H1 (cell line): ENCODE data around the gene TUBA3D. TPM values are rescaled to one million over a fixed set of nuclear protein-coding genes. Genes with fewer than 3 reads are reported as not detected.
"Not testable (repeated sequence)": the region's sequence is repeated elsewhere in the genome, so short reads cannot be mapped to it uniquely, and the experiment has no call there.

Source experiments
- CTCF ChIA-PET: fragments of 300-600 bp; sonication (Branson Sonifier 250); formaldehyde crosslinking; loops from one replicate; lab custom pipeline; 2021; ENCODE audit not compliant: partially characterized antibody; lab: Charles Lee
- POLR2A ChIA-PET: fragments of 300-600 bp; sonication (Branson Sonifier 250); formaldehyde crosslinking; loops from one replicate; lab custom pipeline; 2021; ENCODE audit warnings: inconsistent platforms; ENCODE audit not compliant: partially characterized antibody; lab: Charles Lee
- DNase-seq, 2 experiments: peaks; one replicate each; pipeline versions ENCODE4 v3.0.0 to v3.0.0-alpha.2; 2010 to 2022; ENCODE audit warnings: low spot score in 2 of 2, low read depth in 1 of 2, mixed read lengths in 1 of 2
- FAIRE-seq: peaks from 2 replicates; lab custom pipeline; 2011; peaks lifted over from hg19 to GRCh38; lab: Jason Lieb, UNC
- H2AFZ ChIP-seq: 2 replicates; pipeline ENCODE4 v1.8.1; 2012; ENCODE audit warnings: low read length, inconsistent platforms
- H2AK5ac ChIP-seq: 2 replicates; pipeline ENCODE4 v1.6.1; 2013; ENCODE audit warnings: low read depth, low read length
- H2BK120ac ChIP-seq: replicated peaks from 2 replicates; pipeline ENCODE3; 2013; ENCODE audit warnings: low read depth, low read length, inconsistent platforms
- H2BK12ac ChIP-seq: 2 replicates; pipeline ENCODE4 v1.6.1; 2013; ENCODE audit warnings: low read depth, low read length
- H2BK15ac ChIP-seq: 2 replicates; pipeline ENCODE4 v1.6.1; 2013; ENCODE audit warnings: low read length
- H2BK20ac ChIP-seq: 2 replicates; pipeline ENCODE4 v1.6.1; 2013; ENCODE audit warnings: low read length
- H2BK5ac ChIP-seq: 2 replicates; pipeline ENCODE4 v1.6.1; 2013; ENCODE audit warnings: low read depth, low read length
- H3K14ac ChIP-seq: 2 replicates; pipeline ENCODE4 v1.6.1; 2013; ENCODE audit warnings: inconsistent platforms; ENCODE audit not compliant: insufficient read length
- H3K18ac ChIP-seq: 2 replicates; pipeline ENCODE4 v1.6.1; 2013; ENCODE audit warnings: low read length; ENCODE audit errors: extremely low read depth
- H3K23ac ChIP-seq: 2 replicates; pipeline ENCODE4 v1.6.1; 2013; ENCODE audit warnings: inconsistent platforms; ENCODE audit not compliant: insufficient read length
- H3K23me2 ChIP-seq: 2 replicates; pipeline ENCODE4 v1.6.1; 2013; ENCODE audit warnings: low read depth, low read length
- H3K27ac ChIP-seq: 2 replicates; pipeline ENCODE4 v1.6.1; 2011; ENCODE audit warnings: low read depth, low read length, inconsistent platforms
- H3K27me3 ChIP-seq, 4 experiments: replicated peaks in 1 of 4; 1 replicate in 1 of 4; 2 replicates in 3 of 4; pipeline versions ENCODE4 v1.6.1 to v1.8.1; 2011 to 2013; ENCODE audit warnings: low read length in 3 of 4, mild to moderate bottlenecking in 3 of 4, inconsistent platforms in 2 of 4, mixed read lengths in 2 of 4, moderate library complexity in 1 of 4; ENCODE audit not compliant: control insufficient read depth in 3 of 4, insufficient read depth in 3 of 4; ENCODE audit errors: extremely low read depth in 1 of 4
- H3K36me3 ChIP-seq, 4 experiments: 2 replicates each; pipeline versions ENCODE4 v1.6.1 to v1.8.1; 2011 to 2013; ENCODE audit warnings: mild to moderate bottlenecking in 4 of 4, low read length in 3 of 4, moderate library complexity in 2 of 4, control low read depth in 1 of 4, inconsistent platforms in 1 of 4; ENCODE audit not compliant: insufficient read depth in 4 of 4, control insufficient read depth in 2 of 4
- H3K4ac ChIP-seq: replicated peaks from 2 replicates; pipeline ENCODE3; 2013; ENCODE audit warnings: low read length, low read depth, mixed read lengths, inconsistent platforms; ENCODE audit not compliant: insufficient read length
- H3K4me1 ChIP-seq, 4 experiments: replicated peaks in 1 of 4; 1 replicate in 1 of 4; 2 replicates in 3 of 4; pipeline versions ENCODE4 v1.6.1 to v1.8.1; 2011 to 2013; ENCODE audit warnings: low read length in 3 of 4, inconsistent platforms in 2 of 4, mixed read lengths in 1 of 4; ENCODE audit not compliant: insufficient read depth in 4 of 4, control insufficient read depth in 3 of 4
- H3K4me2 ChIP-seq, 2 experiments: 2 replicates each; pipeline versions ENCODE4 v1.6.1 to v1.8.1; 2011 to 2013; ENCODE audit warnings: low read depth in 2 of 2, low read length in 2 of 2, control low read depth in 1 of 2, inconsistent platforms in 1 of 2, mild to moderate bottlenecking in 1 of 2; ENCODE audit not compliant: insufficient read depth in 1 of 2
- H3K4me3 ChIP-seq, 4 experiments: fragments of 200-600, 300-600 bp in 1 of 4; sonication (generic), shearing (Covaris generic), sonication (Bioruptor Twin) in 1 of 4; 2 replicates each; pipeline versions ENCODE4 v1.5.1 to v1.8.1; 2011 to 2016; ENCODE audit warnings: low read length in 4 of 4, low read depth in 3 of 4, control low read depth in 2 of 4, inconsistent platforms in 2 of 4, mild to moderate bottlenecking in 2 of 4, mixed read lengths in 1 of 4, moderate library complexity in 1 of 4; ENCODE audit not compliant: insufficient read depth in 2 of 4; ENCODE audit errors: extremely low read depth in 1 of 4
- H3K56ac ChIP-seq: replicated peaks from 2 replicates; pipeline ENCODE3; 2013; ENCODE audit warnings: low read depth, mild to moderate bottlenecking, mixed read lengths, low read length, inconsistent platforms; ENCODE audit not compliant: insufficient read length
- H3K79me1 ChIP-seq: 2 replicates; pipeline ENCODE4 v1.6.1; 2013; ENCODE audit warnings: low read depth, low read length, control low read depth
- H3K79me2 ChIP-seq, 2 experiments: 2 replicates each; pipeline versions ENCODE4 v1.6.1 to v1.8.1; 2012 to 2013; ENCODE audit warnings: low read length in 2 of 2, mild to moderate bottlenecking in 2 of 2, inconsistent platforms in 1 of 2; ENCODE audit not compliant: insufficient read depth in 2 of 2, control insufficient read depth in 1 of 2
- H3K9ac ChIP-seq, 4 experiments: replicated peaks in 1 of 4; 1 replicate in 1 of 4; 2 replicates in 3 of 4; pipeline versions ENCODE4 v1.6.1 to v1.8.1; 2011 to 2013; ENCODE audit warnings: low read depth in 3 of 4, low read length in 3 of 4, control low read depth in 2 of 4, mild to moderate bottlenecking in 2 of 4, moderate library complexity in 2 of 4, inconsistent platforms in 1 of 4; ENCODE audit errors: extremely low read depth in 1 of 4
- H3K9me3 ChIP-seq, 2 experiments: 2 replicates each; pipeline versions ENCODE4 v1.6.1 to v1.8.1; 2012 to 2013; ENCODE audit warnings: mild to moderate bottlenecking in 2 of 2, moderate library complexity in 2 of 2, control low read depth in 1 of 2, inconsistent platforms in 1 of 2, low read depth in 1 of 2, low read length in 1 of 2, mixed read lengths in 1 of 2; ENCODE audit not compliant: insufficient read depth in 2 of 2
- H4K20me1 ChIP-seq, 2 experiments: replicated peaks in 1 of 2; 2 replicates each; pipeline versions ENCODE3 to v1.8.1; 2011 to 2013; ENCODE audit warnings: inconsistent platforms in 2 of 2, low read length in 2 of 2, mild to moderate bottlenecking in 1 of 2; ENCODE audit not compliant: insufficient read depth in 2 of 2, control insufficient read depth in 1 of 2
- H4K5ac ChIP-seq: 2 replicates; pipeline ENCODE4 v1.6.1; 2013; ENCODE audit warnings: low read length, low read depth, mixed read lengths, inconsistent platforms; ENCODE audit not compliant: insufficient read length
- H4K8ac ChIP-seq: 2 replicates; pipeline ENCODE4 v1.8.0; 2013; ENCODE audit warnings: mild to moderate bottlenecking, moderate library complexity, low read length, inconsistent platforms; ENCODE audit not compliant: insufficient read depth; ENCODE audit errors: extremely low read depth
- H4K91ac ChIP-seq: replicated peaks from 2 replicates; pipeline ENCODE3; 2013; ENCODE audit warnings: low read length, mixed read lengths, inconsistent platforms; ENCODE audit not compliant: insufficient read length
- WGBS, 2 experiments: shearing (Covaris generic) in 1 of 2; methylation state at CpG; one replicate each; pipeline versions ENCODE4 v1.1.6 to v1.1.7; 2013 to 2015; ENCODE audit warnings: low lambda C conversion rate in 2 of 2, mixed read lengths in 2 of 2, inconsistent platforms in 1 of 2, low coverage in 1 of 2, missing lambda C conversion rate in 1 of 2; ENCODE audit not compliant: insufficient replicate concordance in 2 of 2, insufficient coverage in 1 of 2, insufficient read length in 1 of 2; ENCODE audit errors: extremely low coverage in 1 of 2, missing lambda C conversion rate in 1 of 2; 5-methylcytosine and 5-hydroxymethylcytosine counted together
- polyA plus RNA-seq, 7 experiments: library from polyadenylated mRNA; depleted of rRNA in 3 of 7; stranded (reverse) in 5 of 7; unstranded in 2 of 7; fragments of >200 nt in 5 of 7; fragments of 200-250 nt in 2 of 7; gene quantifications; 1 replicate in 5 of 7; 2 replicates in 1 of 7; 4 replicates in 1 of 7; pipeline versions ENCODE4 v1.2.1 to v1.2.3, GENCODE V29; 2011 to 2013; ENCODE audit warnings: missing spikeins in 2 of 7, mixed read lengths in 2 of 7
- total RNA-seq: library from RNA; stranded (reverse); fragmentation: NEBNext Ultra II Directional; extraction: Animal tissue kit (Norgen Biotek cat#: 25700); gene quantifications from 2 replicates; pipeline ENCODE4 v1.2.1, GENCODE V29; 2021

The TUBA3D gene
- total and polyA plus RNA-seq, 2 of the 8 experiments (the other 6 are each of a cell fraction or from before 2014, with no cell fraction given) = 0.15 TPM; not detected in 1

DNA sequence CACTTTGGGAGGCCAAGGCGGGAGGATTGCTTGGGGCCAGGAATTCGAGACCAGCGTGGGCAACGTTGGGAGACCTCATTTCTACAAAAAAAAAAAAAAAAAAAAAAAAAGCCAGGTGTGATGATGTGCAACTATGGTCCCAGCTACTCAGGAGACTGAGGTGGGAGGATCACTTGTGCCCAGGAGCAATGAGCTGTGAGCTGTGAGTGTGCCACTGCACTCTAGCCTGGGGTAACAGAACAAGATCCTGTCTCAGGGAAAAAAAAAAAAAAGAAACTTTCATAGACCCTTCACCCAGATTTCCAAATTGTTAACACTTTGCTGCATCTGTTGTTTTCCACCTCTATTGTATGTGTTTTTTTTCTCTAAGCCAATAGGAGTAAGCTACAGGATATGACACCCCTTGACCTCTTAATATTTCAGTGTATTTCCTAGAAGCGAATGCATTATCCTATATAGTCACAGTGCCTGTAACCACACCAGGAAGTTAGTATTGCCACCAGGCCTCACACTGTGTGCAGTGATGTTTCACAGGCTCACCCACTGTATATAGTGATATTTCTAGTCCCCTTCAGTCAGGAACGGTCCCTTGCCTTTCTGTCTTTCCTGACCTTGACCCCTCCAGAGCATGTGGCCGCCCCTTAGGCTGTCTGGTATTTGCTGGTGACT is 28.3 kb downstream of the TUBA3D start:
- peaks cover 6 to 73% (median 48%) of the 10 kb centered on the region in 4 experiments; a peak in 7 of 8 replicates for H3K36me3 ChIP-seq
- H3K23me2 ChIP-seq, H2BK12ac ChIP-seq, H2BK20ac ChIP-seq, H3K27ac ChIP-seq, H4K8ac ChIP-seq, H4K20me1 ChIP-seq, H2BK5ac ChIP-seq, H3K23ac ChIP-seq, H3K4me2 ChIP-seq, H3K79me2 ChIP-seq, H3K4me1 ChIP-seq, H3K9ac ChIP-seq, DNase-seq, H2AK5ac ChIP-seq, H2BK15ac ChIP-seq, FAIRE-seq, H3K4ac ChIP-seq, H3K9me3 ChIP-seq, H3K79me1 ChIP-seq, H2AFZ ChIP-seq, CTCF ChIA-PET, H4K91ac ChIP-seq, H2BK120ac ChIP-seq, H3K4me3 ChIP-seq, H3K14ac ChIP-seq, H4K5ac ChIP-seq, H3K27me3 ChIP-seq, H3K56ac ChIP-seq, H3K18ac ChIP-seq: not testable (repeated sequence)
- POLR2A ChIA-PET = interaction anchor here (1.5 kb wide), 1 partner anchor 10 kb away, joined by 4 read pairs; no protein-coding TSS in a partner anchor
- WGBS, 2 experiments = 80% methylated on average over 7 of the region's 7 CpGs; no CpG with 5 or more reads in 1 of the 2 experiments
